ENCODE data around the gene RAB38.

DNA sequence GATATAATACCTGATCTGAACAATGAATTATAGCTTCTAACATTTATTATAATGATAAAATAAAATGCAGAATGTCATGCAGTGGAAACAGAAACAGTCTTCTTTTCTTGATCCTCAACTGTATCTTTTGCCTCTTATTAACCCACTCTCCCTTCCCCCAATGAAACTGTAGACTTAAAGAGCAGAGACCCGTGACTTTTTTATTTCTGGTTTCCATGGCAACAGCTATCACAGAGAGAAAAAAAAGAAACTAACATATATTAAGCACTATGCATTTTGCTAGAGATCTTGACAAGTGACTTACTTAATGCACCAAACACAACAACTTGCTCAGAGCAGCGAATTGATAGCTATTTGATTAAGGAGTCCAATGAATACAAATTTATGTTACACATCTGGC, 69.3 kb downstream of the RAB38 start:
- TF ChIP-seq GATA3 (IDR thresholded peaks at IDR 0.05; ENCODE audit: low read depth, low read length) (no peak), GATA2 (IDR thresholded peaks at IDR 0.05; ENCODE audit: low read depth, low read length) (no peak)
